IPS-18a (cell line): ENCODE results near the gene PLEKHA7.

Experiments used
- H3K27ac ChIP-seq: one replicate; pipeline ENCODE4 v1.5.1; 2013; ENCODE audit warnings: low read length
- H3K27me3 ChIP-seq: one replicate; pipeline ENCODE4 v1.6.1; 2013; ENCODE audit warnings: mild to moderate bottlenecking, low read length; ENCODE audit not compliant: control insufficient read depth, insufficient read depth
- H3K36me3 ChIP-seq: one replicate; pipeline ENCODE4 v1.6.1; 2013; ENCODE audit warnings: low read depth, low read length; ENCODE audit not compliant: control insufficient read depth
- H3K4me1 ChIP-seq: one replicate; pipeline ENCODE4 v1.6.1; 2013; ENCODE audit warnings: low read depth, low read length; ENCODE audit not compliant: control insufficient read depth
- H3K4me3 ChIP-seq: one replicate; pipeline ENCODE4 v1.5.1; 2013; ENCODE audit warnings: low read length
- H3K9ac ChIP-seq: one replicate; pipeline ENCODE4 v1.6.1; 2013; ENCODE audit warnings: mild to moderate bottlenecking, low read length, moderate library complexity
- H3K9me3 ChIP-seq: one replicate; pipeline ENCODE4 v1.6.1; 2013; ENCODE audit warnings: low read depth, low read length; ENCODE audit not compliant: control insufficient read depth

PLEKHA7 gene

DNA sequence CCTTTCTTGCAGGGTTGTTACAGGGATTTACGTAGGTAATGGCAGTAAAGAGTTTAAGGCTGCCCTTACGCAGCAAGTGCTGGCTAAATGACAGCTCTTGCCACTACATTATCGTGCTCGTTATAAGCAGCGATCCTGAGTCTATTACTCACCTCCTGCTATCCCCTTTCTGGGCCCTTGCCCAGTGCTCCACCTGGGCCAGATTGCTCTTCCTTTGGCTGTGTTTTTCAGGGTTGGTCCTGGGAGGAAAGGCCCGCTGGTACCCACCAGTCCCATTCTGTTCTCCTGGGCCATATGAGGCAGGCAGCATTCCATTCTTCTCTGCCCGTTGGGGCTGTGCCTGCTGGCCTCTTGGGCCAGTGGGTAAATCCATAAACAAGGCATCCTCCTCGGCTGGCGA is 188.2 kb downstream of the PLEKHA7 start:
- Histone ChIP-seq H3K4me1 (no peaks in the 10 kb centered on the region), H3K27me3 (no peaks in the 10 kb centered on the region), H3K9me3 (no peaks in the 10 kb centered on the region), H3K4me3 (no peak overlapping the region), H3K9ac (no peak overlapping the region), H3K27ac (no peak overlapping the region), H3K36me3 (peaks cover 5% of the 10 kb centered on the region)

DNA sequence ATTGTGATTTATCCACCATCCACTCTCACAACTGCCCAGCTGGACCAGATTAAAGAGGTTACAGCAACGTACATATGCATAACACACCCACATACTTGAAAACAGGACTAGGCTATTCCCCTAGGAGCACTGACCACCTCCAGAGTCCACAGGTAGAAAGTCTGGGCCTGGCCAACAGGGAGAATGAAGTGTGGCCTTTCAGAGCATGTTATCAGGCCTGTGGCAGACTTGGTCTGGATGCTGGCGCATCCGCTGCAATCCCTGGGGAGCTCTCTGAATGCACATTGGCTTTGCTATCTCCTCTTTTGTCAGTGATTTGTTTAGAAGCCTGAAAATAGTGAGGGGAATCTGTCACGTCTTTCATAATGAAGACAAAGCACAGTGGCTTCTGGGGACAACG is 189.1 kb downstream of the PLEKHA7 start:
- H3K36me3 ChIP-seq: peaks cover 5% of the 10 kb centered on the region
- no peaks in the 10 kb centered on the region for H3K27me3 ChIP-seq
- no peak overlapping the region for H3K9ac ChIP-seq
- no peaks in the 10 kb centered on the region for H3K9me3 ChIP-seq
- no peak overlapping the region for H3K4me3 ChIP-seq
- no peaks in the 10 kb centered on the region for H3K4me1 ChIP-seq
- H3K27ac ChIP-seq: no peak overlapping the region

DNA sequence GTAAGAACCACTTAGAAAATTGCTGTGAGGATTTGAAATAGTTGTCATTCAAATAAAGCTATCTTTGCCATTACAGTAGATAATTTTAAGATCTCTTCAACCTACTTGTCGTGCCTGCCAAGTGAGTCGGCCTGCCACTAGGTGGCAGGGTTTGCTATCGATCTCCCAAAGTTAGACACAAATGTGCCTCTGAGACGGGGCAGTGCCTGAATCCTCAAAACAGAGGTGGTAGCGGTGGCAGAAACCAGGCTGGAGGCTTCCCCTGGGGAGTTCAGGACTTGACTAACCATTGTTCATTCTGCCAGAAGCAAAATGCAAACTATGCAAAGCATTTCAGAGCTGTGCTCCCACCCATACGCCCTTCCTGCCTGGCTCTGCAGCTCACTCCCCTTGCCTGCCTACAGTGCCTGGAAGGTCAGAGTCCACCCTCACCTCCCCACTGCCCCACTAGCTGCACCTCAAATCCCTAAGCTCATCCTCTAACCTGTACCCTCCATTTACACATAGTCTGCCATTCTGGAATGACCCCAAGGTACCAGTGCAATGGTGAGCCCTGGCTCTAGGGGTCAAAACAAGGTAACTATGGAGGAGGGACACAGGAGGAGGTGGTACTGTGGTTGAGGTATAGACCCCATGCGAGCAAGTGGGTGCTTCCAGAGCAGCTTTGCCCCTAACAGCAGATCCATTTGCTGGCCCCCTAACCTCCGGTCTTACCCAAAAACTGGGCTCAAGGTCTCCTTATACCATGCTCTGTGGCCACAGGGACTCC is 193.7 kb downstream of the PLEKHA7 start:
- Histone ChIP-seq H3K4me1 (no peaks in the 10 kb centered on the region), H3K9me3 (no peaks in the 10 kb centered on the region), H3K4me3 (no peak overlapping the region), H3K27me3 (no peaks in the 10 kb centered on the region), H3K36me3 (peaks cover 3% of the 10 kb centered on the region), H3K27ac (no peak overlapping the region), H3K9ac (no peak overlapping the region)

DNA sequence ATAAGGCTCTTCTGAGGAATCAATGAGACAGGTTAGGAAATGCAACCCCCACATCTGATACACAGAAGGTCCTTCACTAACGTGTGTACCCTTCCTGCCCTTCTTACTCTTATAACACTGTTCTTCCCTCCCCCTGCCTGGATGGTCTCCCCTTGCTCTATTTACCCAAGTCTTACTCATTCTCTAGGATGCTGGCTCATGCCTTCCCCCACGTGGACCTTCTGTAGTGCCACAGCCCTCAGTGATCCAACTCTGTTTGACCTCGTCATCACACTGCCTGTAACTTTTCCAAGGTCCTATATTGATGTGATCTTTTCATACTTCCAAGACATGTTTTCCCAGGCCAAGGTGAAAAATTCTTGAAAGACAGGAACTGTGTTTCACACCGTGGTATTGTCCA is 195.9 kb downstream of the PLEKHA7 start:
- Histone ChIP-seq H3K9me3 (no peaks in the 10 kb centered on the region), H3K9ac (no peak overlapping the region), H3K4me3 (no peak overlapping the region), H3K36me3 (peaks cover 3% of the 10 kb centered on the region), H3K4me1 (peaks cover under 1% of the 10 kb centered on the region), H3K27ac (no peak overlapping the region), H3K27me3 (no peaks in the 10 kb centered on the region)

DNA sequence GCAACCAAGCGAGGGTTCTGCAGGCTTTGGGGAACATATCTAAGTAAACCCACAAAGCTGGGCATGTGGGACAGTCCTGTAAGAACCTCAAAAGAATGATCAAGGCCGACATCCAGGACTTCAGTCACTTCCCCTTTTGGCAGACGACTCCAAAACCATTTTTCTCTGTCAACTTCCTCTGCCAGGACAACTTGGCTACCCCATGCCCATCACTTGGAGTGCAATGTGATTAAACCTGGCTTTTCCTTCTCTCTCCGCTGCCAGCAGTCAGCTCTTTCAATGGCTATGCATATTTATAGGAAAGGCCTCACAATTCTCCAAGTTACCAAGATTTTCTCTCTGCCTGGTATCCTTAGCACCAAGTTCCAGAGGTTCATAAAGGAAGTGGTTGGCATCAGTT is 196.9 kb downstream of the PLEKHA7 start:
- H3K4me1 ChIP-seq: peaks cover 9% of the 10 kb centered on the region
- H3K27me3 ChIP-seq: no peaks in the 10 kb centered on the region
- no peak overlapping the region for H3K9ac ChIP-seq
- peaks cover 3% of the 10 kb centered on the region for H3K36me3 ChIP-seq
- H3K4me3 ChIP-seq: no peak overlapping the region
- H3K9me3 ChIP-seq: no peaks in the 10 kb centered on the region
- no peak overlapping the region for H3K27ac ChIP-seq

DNA sequence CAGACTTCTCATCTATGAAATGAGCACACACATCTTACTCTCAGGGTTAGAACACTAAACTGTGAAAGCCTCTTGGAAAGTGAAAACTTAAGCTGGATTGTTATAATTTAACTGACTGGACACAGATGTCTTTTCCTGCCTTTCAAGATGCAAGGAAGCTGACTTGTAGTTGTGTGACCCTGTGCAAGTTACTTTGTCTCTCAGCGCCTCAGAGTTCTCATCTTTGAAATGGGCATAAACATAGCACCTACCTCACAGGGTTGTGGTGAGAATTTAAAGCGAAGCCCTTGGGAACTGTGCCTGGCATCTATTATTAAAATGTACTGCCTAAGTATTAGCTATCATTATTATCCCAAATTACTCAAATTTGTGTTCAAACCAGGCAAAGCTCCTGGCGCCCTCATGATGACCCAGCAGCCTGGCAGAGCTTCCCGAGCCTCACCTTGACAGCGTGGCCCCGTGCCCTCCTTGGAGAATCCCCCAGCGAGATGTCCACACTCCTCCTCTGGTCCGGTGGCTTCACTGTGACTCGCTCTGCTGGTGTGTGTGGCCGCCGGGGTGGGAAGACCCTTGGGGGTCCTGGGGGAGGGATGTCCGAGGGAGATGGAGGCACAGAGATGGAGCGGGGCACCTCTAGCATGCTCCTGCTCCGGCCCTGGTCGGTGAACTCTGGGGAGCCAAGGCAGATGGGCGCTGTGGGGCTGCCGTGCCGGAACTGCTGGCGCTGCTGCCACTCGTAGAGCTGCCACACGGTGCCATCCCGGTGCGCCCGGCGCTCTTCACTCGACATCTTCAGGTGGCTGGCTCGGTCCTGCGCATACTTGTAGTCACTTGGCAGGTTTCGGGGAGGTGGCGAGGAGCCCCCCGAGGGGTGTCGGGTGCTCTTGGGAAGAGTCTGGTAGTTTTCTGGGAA is 197.6 kb downstream of the PLEKHA7 start:
- peaks cover 17% of the 10 kb centered on the region for H3K4me1 ChIP-seq
- peaks cover 3% of the 10 kb centered on the region for H3K36me3 ChIP-seq
- H3K27ac ChIP-seq: no peak overlapping the region
- no peak overlapping the region for H3K9ac ChIP-seq
- no peak overlapping the region for H3K4me3 ChIP-seq
- no peaks in the 10 kb centered on the region for H3K27me3 ChIP-seq
- no peaks in the 10 kb centered on the region for H3K9me3 ChIP-seq

DNA sequence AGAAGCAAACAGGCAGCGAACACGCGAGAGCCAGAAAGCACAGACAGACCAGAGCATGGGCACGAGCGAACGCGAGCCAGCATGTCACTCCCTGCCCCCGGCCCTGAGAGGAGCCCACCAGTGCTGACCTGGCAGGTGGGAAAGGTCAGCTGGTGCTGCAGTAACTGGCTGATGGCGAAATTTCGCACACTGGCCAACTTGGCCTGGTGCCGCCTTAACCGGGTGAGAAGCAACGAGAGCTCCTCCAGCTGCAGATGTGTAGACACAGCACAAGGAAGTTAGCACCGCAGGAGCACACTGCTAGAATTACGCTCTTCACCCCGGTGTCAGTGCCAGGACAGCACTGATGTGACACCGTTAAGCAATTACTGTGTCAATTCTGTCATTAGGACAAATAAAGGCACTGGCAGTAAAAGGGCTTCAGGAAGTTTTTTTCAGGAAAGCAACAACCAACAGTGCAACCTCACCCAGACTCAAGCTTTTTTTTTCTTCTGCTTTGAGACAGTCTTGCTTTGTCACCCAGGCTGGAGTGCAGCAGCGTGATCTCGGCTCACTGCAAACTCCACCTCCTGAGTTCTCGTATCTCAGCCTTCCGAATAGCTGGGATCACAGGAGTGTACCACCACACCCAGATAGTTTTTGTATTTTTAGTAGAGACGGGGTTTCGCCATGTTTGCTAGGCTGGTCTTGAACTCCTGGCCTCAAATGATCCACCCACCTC is 199.0 kb downstream of the PLEKHA7 start:
- H3K36me3 ChIP-seq: peaks cover 3% of the 10 kb centered on the region
- no peak overlapping the region for H3K27ac ChIP-seq
- H3K4me3 ChIP-seq: no peak overlapping the region
- H3K27me3 ChIP-seq: no peaks in the 10 kb centered on the region
- H3K9ac ChIP-seq: no peak overlapping the region
- no peaks in the 10 kb centered on the region for H3K9me3 ChIP-seq
- H3K4me1 ChIP-seq: peaks cover 17% of the 10 kb centered on the region

DNA sequence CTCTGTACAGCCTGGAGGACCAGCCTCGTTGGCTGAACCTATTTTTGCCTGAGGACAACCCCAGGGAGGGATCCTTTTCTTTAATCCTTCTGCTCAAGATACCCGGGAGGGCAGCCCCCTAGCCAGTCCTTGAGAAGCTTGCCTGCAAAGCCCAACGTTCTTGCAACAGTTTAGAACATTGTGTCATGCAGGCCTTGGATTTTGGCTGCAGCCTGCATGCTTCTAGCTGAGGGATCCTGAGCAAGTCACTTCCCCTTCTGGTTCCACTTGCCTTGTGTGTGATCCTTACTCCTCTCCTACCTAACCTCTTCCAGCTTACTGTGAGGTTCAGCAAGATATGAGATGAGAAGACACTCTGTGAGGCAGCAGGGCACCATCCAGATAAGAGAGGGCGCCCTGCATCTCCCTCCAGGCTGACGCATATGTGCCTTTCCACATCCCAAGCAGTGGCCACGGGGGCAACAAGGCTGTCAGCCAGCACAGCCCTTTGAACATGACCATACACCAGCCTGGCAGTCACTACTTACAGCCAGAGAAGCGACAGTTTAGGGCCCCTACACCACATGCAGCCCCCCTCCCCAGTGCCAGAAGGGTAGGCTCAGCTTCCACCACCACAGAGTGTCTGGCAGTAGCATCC is 199.7 kb downstream of the PLEKHA7 start:
- peaks cover 3% of the 10 kb centered on the region for H3K36me3 ChIP-seq
- no peaks in the 10 kb centered on the region for H3K9me3 ChIP-seq
- H3K27me3 ChIP-seq: no peaks in the 10 kb centered on the region
- peaks cover 17% of the 10 kb centered on the region for H3K4me1 ChIP-seq
- no peak overlapping the region for H3K9ac ChIP-seq
- H3K4me3 ChIP-seq: no peak overlapping the region
- no peak overlapping the region for H3K27ac ChIP-seq

DNA sequence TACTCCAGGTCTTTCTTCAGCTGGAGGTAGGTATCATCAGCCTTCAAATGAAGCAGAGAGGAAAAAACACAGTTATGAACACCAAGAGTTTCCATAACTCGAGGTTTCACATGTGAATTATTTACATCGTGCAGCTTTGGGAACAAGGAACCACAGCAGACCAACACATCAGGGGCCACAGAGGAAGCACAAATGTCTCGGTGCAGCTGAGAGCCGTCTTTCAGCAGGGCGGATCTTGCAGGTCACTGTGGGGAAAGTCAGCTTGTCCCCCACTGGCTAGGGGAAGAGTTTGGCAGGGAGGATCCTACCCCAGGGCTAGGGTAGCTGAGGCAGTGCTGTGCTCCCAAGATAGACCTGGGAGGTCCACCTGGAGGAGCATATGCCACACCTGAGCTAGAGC is 201.1 kb downstream of the PLEKHA7 start:
- Histone ChIP-seq H3K4me1 (peaks cover 17% of the 10 kb centered on the region), H3K9ac (no peak overlapping the region), H3K36me3 (peaks cover 3% of the 10 kb centered on the region), H3K27ac (no peak overlapping the region), H3K9me3 (no peaks in the 10 kb centered on the region), H3K4me3 (no peak overlapping the region), H3K27me3 (no peaks in the 10 kb centered on the region)

DNA sequence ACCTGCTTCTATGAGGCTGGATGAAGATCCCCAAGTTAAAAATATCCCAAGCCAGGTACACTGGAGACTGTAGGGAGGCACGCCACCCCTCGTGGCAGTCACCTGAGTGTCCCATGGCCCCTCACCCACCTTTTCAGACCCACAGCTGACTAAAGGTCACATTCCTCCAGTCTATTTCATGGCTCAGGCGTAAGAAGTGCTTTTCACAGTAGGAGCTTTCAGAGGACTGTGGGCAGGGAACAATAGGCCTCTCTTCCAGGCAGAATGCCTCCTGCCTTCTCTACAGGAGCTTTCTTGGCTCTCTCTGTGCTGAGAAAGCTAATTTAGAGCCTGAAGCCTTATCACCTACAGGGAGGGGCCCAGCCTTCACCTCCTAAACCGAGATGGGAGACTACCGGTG is 201.9 kb downstream of the PLEKHA7 start:
- no peak overlapping the region for H3K9ac ChIP-seq

More for the DNA sequence above, 201.9 kb downstream of the PLEKHA7 start:
- Histone ChIP-seq H3K4me3 (no peak overlapping the region), H3K27me3 (no peaks in the 10 kb centered on the region), H3K9me3 (no peaks in the 10 kb centered on the region), H3K36me3 (peaks cover 3% of the 10 kb centered on the region), H3K4me1 (peaks cover 17% of the 10 kb centered on the region), H3K27ac (peak overlapping the region; percentile 17)
